HG03108 (cell line): ENCODE results near the gene ADAM23.

ENCODE experiments used
- ATAC-seq: cut with Tn5 transposase; IDR thresholded peaks from one replicate; pipeline ENCODE4 v1.9.1; 2021; ENCODE audit warnings: moderate library complexity; ENCODE audit not compliant: unreplicated experiment

Gene ADAM23

DNA sequence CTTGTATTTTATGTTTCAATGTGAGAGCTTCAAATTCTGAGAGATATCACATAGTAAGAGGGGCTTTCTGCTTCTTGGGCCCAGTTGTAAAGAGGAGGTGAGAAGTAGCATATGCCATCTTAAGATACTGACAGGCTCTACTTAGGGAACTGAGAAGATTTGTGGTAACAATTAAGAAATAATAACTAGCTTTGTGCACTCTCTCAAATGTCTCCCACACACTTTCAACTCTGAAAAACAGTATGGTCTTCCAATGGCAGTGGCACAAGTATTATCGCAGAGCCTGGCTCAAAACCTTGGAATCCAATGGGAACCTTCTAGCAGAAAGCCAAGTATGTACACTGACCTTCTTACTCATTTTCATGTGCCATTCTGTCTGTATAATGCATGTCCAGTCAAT, 118.6 kb downstream of the ADAM23 start:
- no peak for ATAC-seq

DNA sequence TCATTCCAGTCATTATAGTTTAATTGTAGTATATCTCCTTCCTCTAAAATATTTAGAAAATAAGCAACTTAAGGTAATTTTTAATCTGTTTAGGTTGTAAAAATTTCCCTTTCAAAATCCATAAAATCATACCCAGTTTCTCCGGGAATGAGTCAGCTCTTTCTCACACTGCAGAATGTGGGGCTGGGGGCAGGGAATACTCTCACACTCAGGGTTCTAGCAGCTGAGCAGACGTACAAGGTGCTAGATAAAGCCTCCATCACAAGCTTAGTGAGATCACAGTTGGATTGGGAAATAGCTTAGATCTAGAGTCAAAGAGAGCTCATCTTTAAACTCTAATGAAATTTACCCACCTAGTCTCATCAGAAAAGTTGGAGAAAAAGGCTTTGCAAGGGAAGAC, 119.0 kb downstream of the ADAM23 start:
- ATAC-seq = no peak

DNA sequence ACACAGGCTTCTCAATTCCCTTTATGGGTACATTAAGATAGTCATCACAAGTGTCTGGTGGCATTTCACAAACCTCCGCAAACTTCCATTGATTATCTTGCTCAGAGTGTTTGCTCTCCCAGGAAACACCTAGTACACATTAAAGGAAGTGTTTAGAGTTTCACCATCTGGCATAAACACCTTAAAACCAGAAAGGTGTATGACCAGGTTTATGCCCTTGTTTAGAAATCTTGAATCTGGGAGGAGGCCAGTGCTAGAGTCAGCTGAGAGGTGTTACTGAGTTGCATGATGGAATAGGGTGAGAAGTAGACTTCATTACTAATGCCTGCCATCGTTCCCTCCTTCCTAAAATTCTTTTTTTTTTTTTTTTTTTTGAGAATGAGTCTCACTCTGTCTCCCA, 120.0 kb downstream of the ADAM23 start:
- no peak for ATAC-seq

DNA sequence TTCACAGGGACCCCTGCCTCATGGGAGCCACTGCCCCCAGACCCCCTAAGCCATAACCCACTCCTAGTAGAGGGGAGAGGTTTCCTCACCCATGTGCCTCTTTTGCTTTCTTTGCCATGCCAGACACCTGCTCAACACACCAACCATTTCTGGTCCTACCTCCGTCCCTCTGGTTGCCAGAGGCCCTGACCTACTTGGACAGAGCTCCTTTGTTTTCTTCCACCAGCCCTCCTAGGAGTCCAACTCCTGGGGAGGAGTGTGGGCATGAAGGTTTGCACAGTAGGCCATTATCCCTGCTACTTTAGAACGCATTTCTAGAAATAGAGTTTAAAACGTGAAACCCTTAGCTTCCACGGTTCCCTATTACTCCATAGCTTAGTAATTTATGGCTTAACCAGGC, 122.3 kb downstream of the ADAM23 start:
- ATAC-seq = no peak

DNA sequence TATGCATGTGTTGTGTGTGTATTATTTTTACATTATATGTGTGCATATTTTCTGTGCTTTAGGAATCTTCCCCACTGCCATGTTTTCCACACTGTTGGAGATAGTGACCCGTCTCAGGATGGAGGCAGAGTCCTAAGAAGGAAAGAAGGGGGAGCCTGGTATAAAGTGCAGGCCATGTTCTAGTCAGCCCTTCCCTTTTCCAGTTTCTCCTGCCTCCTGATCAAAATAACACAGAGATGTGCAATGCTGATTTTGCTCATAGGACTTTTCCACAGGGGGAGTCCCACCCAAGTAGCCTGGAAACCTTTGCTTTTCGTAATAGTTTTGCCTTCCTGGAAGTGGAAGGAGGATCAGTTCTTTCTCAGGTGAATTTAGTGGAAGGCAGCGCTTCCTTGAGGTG, 126.1 kb downstream of the ADAM23 start:
- no peak for ATAC-seq

GRCh38 chr2:206570199-206570598, 126.9 kb downstream of the ADAM23 start:
- ATAC-seq = no peak

GRCh38 chr2:206572725-206573124, 129.4 kb downstream of the ADAM23 start:
- no peak for ATAC-seq

- ATAC-seq = no peak
Measured at GRCh38 chr2:206573793-206574192, 130.5 kb downstream of the ADAM23 start.

GRCh38 chr2:206584323-206585116, 141.2 kb downstream of the ADAM23 start:
- no peak for ATAC-seq

GRCh38 chr2:206585335-206585734, 142.0 kb downstream of the ADAM23 start:
- ATAC-seq = no peak

GRCh38 chr2:206586609-206587008, 143.3 kb downstream of the ADAM23 start:
- ATAC-seq = no peak

DNA sequence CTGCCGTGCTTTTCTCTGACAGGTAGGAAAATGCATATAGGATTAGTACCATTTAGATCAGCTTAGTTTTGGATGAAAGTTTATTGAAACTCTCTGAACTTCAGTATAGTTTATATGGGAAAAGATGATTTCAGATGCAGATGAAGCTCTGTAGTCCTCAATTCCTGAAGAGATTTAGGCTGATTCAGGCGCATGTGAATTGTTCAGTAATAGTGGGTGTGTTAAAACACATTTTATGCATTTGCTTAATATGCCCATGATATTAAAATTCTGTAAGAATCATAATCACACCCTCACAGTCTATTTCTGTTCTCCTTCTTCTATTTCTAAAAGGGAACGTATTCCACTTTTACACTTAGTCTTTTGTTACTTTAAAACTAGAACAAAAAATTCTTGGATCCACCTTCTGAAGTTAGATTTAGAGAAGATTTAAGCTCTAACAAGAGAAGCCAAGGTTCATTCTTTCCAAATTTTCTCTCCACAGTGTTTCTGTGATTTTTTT, 154.4 kb downstream of the ADAM23 start:
- no peak for ATAC-seq

- no peak for ATAC-seq
Measured at GRCh38 chr2:206603243-206603642, 159.9 kb downstream of the ADAM23 start.

DNA sequence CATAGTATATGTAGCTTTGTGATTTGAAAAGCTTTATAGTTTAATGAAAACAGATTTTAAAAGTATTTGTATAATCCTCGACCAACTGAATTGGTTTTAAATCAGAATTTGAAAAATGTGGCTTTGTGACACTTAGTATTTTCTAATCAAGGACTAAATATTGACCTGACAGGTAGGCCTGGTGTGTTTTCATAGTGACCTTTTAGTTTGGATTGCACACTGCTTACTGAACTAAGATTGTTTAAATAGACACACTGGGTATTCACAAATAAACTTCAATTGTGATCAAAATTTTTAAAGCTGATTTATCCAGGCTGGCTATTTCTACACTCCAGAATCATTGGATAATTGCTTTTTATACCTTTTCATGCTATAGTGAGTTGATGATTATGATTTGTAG, 167.1 kb downstream of the ADAM23 start:
- no peak for ATAC-seq

DNA sequence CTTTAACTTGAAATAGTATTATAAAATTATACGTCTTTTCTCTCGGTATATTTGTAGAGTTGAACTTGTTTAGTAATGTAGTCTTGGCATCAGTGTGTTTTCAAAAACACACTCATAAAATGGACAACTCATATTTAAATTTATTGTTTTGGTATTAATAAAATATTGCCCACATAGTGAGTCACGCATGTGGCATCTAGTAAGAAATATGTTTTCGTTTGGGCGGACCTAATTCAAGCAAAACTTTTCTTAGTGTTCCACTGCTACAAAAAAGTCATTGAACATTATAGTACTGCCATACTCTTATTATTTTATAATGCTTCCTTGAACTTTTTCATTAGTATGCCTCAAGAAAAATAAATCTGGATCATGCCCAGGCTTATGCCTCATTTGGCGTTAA, 167.9 kb downstream of the ADAM23 start:
- ATAC-seq = no peak

GRCh38 chr2:206611736-206612135, 168.4 kb downstream of the ADAM23 start:
- ATAC-seq = no peak

DNA sequence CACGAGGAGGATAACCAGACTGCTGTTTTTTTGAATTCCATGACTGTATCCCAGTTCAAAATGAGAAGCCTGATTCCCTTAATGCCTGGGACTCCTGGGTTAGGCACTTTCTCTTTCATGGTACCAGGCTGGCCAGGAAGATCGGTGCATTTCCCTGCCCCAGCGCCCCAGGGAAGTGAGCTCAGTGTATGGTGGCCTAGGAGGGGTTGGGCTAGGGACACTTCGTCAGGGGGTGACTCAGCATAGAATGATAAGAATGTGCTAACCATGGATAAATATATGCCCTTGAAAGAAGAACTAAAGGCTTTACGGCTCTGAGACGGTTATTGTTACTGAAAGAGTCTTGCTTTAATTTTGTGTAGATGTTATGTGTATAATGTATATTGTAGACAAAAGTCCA, 171.5 kb downstream of the ADAM23 start:
- no peak for ATAC-seq

DNA sequence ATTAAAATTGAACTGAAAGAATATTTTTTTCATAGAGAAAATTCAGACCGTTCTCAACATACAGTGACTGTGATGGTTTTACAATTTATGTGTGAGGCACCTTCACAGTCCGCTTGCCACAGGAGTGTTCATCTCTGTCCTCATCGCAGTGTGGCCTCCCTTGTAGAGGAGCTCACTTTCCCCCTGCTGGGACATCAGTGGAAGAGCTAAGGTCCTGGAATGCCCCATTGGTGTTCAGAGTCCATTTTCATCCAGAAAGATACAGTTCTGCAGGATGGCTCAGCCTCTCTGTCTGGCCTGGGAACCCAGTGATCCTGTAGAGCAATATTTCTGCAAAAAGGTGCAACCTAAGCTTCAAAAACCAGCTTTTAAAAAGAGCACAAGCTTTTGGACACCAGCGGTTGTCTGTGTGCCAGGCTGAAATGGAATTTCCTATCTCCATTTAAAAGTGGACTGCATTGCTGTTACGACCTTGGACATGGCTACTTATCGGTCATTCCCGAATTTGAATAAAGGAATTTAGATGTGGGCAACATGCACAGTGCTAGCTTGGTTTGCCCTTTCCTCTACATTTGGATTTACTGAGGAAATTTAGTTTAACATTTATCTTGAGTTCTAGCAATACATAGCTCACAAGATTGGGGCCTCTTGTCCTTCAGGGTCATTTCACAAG, 172.2 kb downstream of the ADAM23 start:
- no peak for ATAC-seq

GRCh38 chr2:206616151-206616550, 172.8 kb downstream of the ADAM23 start:
- ATAC-seq = no peak

- no peak for ATAC-seq
Measured at GRCh38 chr2:206619011-206619410, 175.7 kb downstream of the ADAM23 start.

- ATAC-seq = no peak
Measured at GRCh38 chr2:206626108-206626507, 182.8 kb downstream of the ADAM23 start.

DNA sequence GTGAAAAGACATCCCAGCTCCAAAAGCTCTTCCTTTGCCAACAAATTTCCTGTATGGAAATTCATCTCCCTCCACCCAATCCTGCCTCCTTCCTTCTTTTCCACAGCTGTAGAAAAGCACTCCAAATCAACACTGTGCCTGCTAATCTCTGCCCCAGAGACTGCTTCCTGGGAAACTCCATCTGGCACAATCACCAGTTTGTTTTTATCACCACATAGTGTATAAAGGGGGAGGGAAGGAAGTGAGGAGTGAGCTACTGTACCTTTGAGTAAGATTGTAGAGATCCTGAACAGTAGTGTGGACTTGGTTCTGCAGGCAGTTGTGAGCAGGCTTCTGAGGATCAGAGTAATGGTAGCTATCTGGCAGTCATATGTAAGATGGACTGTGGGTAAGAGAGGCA, 184.3 kb downstream of the ADAM23 start:
- no peak for ATAC-seq
